ENCODE results near the gene POLH. TPM values are rescaled to one million over a fixed set of nuclear protein-coding genes. Genes with fewer than 3 reads are reported as not detected.

Gene POLH
- polyA plus RNA-seq, 1 donor: 28.5 TPM

GRCh38 chr6:43600595-43600994 lies 24.6 kb downstream of the POLH start:
- DNase-seq: no peak

DNA sequence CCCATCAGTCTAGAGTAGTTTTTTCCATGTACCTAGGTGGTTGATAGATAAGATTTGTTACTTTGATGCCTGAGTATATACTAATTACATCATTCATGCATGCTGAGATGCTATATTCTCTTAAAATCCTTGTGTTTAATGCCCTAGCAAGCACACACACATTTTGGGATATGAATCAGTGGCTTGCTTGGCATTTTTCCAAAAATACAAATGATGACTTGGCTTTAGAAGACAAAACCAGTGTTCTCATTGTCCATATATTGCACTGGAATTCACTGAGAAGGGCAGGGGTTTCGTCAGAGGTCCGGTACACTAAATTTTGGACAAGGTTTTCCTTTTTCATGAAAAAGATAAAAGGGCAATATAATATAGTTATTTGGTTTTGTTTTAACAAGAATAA lies 28.2 kb downstream of the POLH start:
- DNase-seq: no peak

- DNase-seq: no peak
Measured at GRCh38 chr6:43606019-43606418, 30.0 kb downstream of the POLH start.

GRCh38 chr6:43608310-43608763 lies 32.4 kb downstream of the POLH start:
- peak; percentile 77 for DNase-seq

GRCh38 chr6:43608807-43609206 lies 32.8 kb downstream of the POLH start:
- no peak for DNase-seq

DNA sequence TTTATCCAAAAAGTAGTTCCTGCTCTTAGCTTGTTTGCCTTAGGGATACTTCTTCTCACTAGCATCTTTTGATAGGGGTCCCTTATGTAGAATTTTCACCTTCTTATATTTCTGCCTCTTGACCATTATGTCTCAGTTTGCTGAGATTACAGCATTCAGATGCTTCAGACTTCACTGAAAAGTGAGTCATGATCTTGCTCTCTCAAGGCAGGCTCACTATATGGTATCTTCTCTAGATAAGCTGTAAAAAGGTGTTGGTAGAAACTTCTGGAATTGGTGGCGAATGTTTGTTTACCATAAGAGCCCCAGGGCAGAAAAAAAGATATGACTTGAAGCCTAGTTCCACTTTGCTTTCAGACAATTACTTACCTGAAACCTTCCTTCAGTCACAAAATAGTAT lies 33.4 kb downstream of the POLH start:
- DNase-seq: no peak

GRCh38 chr6:43610431-43610830 lies 34.4 kb downstream of the POLH start:
- DNase-seq: no peak

- DNase-seq: no peak
Measured at GRCh38 chr6:43613721-43614395, 37.9 kb downstream of the POLH start.

DNA sequence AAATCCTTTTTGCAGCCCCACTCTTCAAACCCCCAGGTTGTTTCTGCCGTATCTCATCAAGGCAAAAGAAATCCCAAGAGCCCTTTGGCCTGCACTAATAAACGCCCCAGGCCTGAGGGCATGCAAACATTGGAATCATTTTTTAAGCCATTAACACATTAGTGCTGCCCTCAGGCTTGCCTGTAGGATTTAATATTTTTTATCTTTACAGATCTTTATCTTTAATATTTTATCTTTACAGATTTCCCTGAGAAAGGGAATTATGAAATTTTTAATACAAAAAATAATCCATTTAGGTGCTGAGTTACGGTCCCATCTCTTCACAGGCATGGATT lies 38.4 kb downstream of the POLH start:
- DNase-seq: no peak

GRCh38 chr6:43616725-43617472 lies 40.9 kb downstream of the POLH start:
- DNase-seq: no peak

DNA sequence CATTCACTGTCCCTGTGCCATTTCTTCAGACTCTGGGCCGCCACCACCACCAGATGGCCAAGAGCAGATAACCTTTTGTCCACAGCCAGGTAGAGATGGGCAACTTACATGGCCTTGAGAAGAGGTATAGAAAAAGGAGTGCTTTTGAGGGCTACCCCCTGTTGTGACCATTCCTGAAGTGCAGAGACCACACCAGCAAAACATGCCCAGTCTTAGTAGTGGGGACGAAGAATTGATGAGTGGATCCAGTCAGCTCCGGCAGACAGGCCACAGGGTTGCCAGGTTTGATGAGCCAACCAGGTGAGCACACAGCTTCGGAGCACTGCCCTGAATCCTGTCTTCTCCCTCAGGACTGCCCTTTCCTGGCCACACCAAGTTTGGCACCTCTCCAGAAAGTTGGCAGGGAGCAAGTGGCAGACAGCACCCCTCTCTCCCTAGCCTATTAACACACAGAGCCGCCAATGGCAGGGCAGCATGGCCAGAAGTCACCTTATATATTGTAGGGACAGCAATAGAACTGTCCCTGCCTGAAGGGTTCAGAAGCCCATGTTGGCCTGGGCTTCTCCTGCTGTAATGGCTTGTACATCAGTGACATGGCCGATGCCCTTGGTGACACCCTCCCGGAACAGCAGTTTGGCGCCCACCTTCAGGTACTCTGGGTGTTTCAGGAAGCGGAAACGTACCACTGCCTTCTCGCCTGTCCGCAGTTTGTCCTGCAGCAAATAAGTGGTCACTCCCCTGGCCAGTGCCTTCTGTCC lies 45.3 kb downstream of the POLH start:
- DNase-seq: no peak

- DNase-seq: no peak
Measured at GRCh38 chr6:43621836-43622180, 45.8 kb downstream of the POLH start.

- DNase-seq: no peak
Measured at GRCh38 chr6:43622541-43622940, 46.6 kb downstream of the POLH start.

DNA sequence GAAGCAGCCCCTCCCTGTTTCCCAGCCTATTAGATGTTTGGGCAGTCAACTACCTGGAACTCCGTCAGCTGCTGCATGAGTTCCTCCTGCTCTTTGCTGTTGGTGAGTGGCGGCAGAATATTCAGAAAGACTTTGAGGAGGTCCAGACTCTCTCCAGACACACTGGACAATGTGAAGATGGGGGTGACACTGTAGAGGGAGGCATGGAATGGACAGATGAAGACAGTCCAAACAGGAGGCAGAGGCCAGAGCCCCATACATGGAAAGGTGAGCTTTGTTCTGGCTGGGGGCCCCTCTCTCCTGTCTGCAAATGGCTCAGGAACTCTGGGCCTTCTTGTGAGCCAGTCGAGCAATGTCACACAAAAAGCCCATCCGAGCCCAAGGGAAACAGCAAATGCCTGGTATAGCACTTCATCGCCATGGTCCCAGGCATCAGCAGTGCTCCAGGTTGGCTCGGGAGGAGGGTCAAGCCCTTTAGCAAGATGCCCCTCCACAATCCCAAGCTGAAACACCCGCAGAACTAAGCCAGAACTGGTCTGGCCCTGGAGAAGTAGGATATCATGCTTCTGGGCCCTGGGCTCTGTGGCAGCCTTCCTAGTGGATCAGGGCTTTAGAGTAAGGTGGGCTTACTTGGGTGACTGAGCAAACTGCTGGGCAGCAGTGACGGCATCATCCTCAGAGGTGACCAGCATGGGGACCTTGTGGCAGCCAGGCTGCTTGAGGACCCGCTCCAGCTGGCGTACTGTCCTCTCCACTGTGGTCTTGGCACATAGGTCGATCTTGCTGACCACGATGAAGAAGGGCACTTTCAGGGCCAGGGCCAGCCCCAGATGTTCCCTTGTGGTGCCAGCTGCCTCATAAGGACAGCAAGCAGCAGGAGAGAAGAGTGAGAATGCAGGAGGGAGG lies 48.1 kb downstream of the POLH start:
- DNase-seq: no peak

GRCh38 chr6:43624786-43625288 lies 48.9 kb downstream of the POLH start:
- DNase-seq: no peak

- DNase-seq: no peak
Measured at GRCh38 chr6:43625393-43625992, 49.5 kb downstream of the POLH start.

DNA sequence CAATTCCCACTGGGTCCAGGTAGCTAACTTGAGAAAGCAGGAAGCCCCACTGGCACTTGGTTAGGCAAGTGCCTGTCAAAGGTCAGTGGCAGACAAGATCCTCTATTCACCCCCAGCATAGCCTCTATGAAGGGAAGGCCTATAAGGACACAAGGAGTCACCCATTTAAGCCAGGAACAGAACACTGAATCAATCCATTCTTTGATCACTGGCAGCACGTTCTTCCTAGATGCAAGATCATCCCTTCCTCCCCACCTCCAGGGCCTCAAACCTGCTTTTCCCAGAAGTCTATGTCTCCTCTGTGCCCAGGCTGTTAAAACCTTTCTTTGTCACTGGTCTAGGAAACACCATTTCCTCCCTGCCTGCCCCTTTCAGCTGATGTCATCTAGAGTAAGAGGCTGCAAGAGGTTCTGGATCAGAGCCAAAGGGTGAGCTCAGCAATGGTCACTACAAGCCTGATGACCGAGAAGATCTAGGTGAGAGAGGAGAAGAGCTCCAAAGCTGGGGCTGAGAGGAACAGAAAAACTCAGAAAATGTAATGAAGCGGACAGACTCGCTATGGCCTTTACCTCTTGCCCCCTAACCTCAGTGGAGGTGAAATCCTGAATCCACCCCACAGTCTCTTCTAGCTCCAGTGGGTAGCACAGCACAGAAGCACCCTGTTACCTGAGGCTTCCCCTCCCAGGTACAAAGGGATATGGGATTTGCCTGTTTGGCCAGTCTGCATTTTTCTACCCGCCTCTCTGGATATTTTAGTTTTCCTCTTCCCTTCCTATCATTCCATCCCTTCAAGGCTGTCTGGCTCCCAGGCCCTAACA lies 51.2 kb downstream of the POLH start:
- DNase-seq: peak; percentile 46

- DNase-seq: peak; percentile 67
Measured at GRCh38 chr6:43628393-43629103, 52.6 kb downstream of the POLH start.

DNA sequence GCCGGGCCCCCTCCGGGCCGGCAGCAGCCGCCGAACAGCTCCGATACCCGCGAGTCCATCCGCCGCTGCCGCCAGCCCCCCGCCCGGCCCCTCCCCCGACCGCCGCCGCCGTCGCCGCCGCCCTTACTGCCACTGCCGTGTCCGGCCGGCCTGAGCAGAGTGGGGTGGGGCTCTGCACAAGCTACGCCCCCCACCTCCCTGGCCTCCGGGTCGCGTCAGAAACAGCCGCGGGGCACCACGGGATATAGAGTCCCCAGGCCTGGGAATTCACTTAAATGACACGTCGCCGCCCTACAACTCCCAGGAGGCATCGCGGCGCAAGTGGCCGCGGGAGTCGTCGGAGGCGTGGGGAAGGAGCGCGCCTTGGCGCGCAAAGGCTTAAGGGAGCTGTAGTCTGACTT lies 53.1 kb downstream of the POLH start, which contains the start of gene GTPBP2:
Gene GTPBP2, minus strand, starts transcription at position 161 of the 401 bp plus-strand sequence. Its CDS starts 102 bp downstream, at position 59.
- peak; percentile 98 for DNase-seq
